Mucosa of descending colon (tissue), 3 donors: ENCODE results near the gene NOVA1. TPM values are rescaled to one million over a fixed set of nuclear protein-coding genes. Genes with fewer than 3 reads are reported as not detected.

ENCODE experiments used
- ATAC-seq: fragments of 200-7000 bp; cut with Tn5 transposase; one replicate; pipeline ENCODE4 v1.9.1; 2020; ENCODE audit warnings: mild to moderate bottlenecking, moderate library complexity
- DNase-seq, 3 donors: peaks; one replicate each; pipeline ENCODE4 v3.0.0-alpha.2; 2020
- H3K36me3 ChIP-seq: fragments of 200-600 bp; one replicate; pipeline ENCODE4 v1.8.0; 2021; ENCODE audit warnings: low read depth, mild to moderate bottlenecking
- H3K4me1 ChIP-seq: fragments of 200-600 bp; one replicate; pipeline ENCODE4 v1.8.0; 2021; ENCODE audit warnings: low read depth, mild to moderate bottlenecking
- H3K4me3 ChIP-seq: fragments of 200-600 bp; one replicate; pipeline ENCODE4 v1.8.0; 2021; ENCODE audit warnings: mild to moderate bottlenecking
- H3K9me3 ChIP-seq: fragments of 200-600 bp; one replicate; pipeline ENCODE4 v1.8.0; 2021; ENCODE audit warnings: mild to moderate bottlenecking
- CTCF ChIP-seq: fragments of 200-600 bp; IDR thresholded peaks from one replicate; pipeline ENCODE4 v1.8.0; 2022; ENCODE audit warnings: antibody characterized with exemption, mild to moderate bottlenecking
- intact Hi-C, 2 donors: fragments of 100-400 bp; cut with DNase I in 1 of 2; cut with micrococcal nuclease in 1 of 2; formaldehyde crosslinking; loops; one replicate each; pipeline versions ENCODE4 v1.11.0 to v1.11.1; 2022; cut with DNase I, micrococcal nuclease
- total RNA-seq, 3 donors: library from RNA; stranded (reverse); fragmentation: NEBNext Ultra II Directional in 2 of 3; extraction: Animal tissue kit (Norgen Biotek cat#: 25700) in 2 of 3; gene quantifications; one replicate each; pipeline versions ENCODE4 v1.2.1 to v1.2.4, GENCODE V29; 2021 to 2023
- donor health status: DM: no; HTN: no; CAD: no; lungs with moderate emphysema.
- donor health status: DM: no; HTN: no; CAD: no.
- donor health status: DM: no; HTN: yes; CAD: no.

Gene NOVA1
- total RNA-seq, 3 donors from 2014 or later, result 3.0 to 13.7 (median 6.1) TPM

GRCh38 chr14:26602902-26603301, 5.1 kb upstream of the NOVA1 start:
- no peak for ATAC-seq
- Histone ChIP-seq H3K36me3 (no peaks in the 10 kb centered on the region), H3K4me3 (no peak overlapping the region), H3K9me3 (no peaks in the 10 kb centered on the region), H3K4me1 (peaks cover 7% of the 10 kb centered on the region)
- TF ChIP-seq CTCF, result no peak
- DNase-seq, result no peak
- intact Hi-C loops, result no loop called here

GRCh38 chr14:26601856-26602255, 4.0 kb upstream of the NOVA1 start:
- ATAC-seq (no peak), DNase-seq (no peak)
- no peaks in the 10 kb centered on the region for H3K9me3 ChIP-seq
- intact Hi-C loops, result no loop called here
- TF ChIP-seq CTCF, result no peak
- H3K4me3 ChIP-seq, result no peak overlapping the region
- H3K4me1 ChIP-seq, result peaks cover 7% of the 10 kb centered on the region
- no peaks in the 10 kb centered on the region for H3K36me3 ChIP-seq

- DNase-seq (no peak), ATAC-seq (no peak)
- no peak overlapping the region for H3K4me3 ChIP-seq
- no peak for TF ChIP-seq CTCF
- H3K9me3 ChIP-seq, result no peaks in the 10 kb centered on the region
- no peaks in the 10 kb centered on the region for H3K36me3 ChIP-seq
- intact Hi-C loops, result loop anchor here in 1 of 2 donors (10.0 kb wide), 1 partner anchor 204 kb away; no protein-coding TSS in a partner anchor
- H3K4me1 ChIP-seq, result peaks cover 7% of the 10 kb centered on the region
Measured at GRCh38 chr14:26599291-26599690, 1.5 kb upstream of the NOVA1 start.

GRCh38 chr14:26598672-26599131, 869 bp upstream of the NOVA1 start:
- DNase-seq, result peak in 1 of 3 donors; percentile 12
- ATAC-seq, result peak; percentile 39
- Histone ChIP-seq H3K36me3 (no peaks in the 10 kb centered on the region), H3K9me3 (no peaks in the 10 kb centered on the region), H3K4me1 (peaks cover 7% of the 10 kb centered on the region), H3K4me3 (peak overlapping the region; percentile 25)
- intact Hi-C loops, result loop anchor here in 1 of 2 donors (10.0 kb wide), 1 partner anchor 204 kb away; no protein-coding TSS in a partner anchor
- no peak for TF ChIP-seq CTCF

- DNase-seq (peak; percentile 73 to 75 (median 75)), ATAC-seq (peak; percentile 89)
- Histone ChIP-seq H3K4me3 (peak overlapping the region; percentile 25), H3K36me3 (no peaks in the 10 kb centered on the region), H3K4me1 (peaks cover 7% of the 10 kb centered on the region), H3K9me3 (no peaks in the 10 kb centered on the region)
- no peak for TF ChIP-seq CTCF
- intact Hi-C loops, result loop anchor here in 1 of 2 donors (10.0 kb wide), 1 partner anchor 203 kb away; no protein-coding TSS in a partner anchor
Measured at GRCh38 chr14:26598081-26598671, 343 bp upstream of the NOVA1 start.
